ENCODE results near the gene CCDC185.
"Not testable (repeated sequence)": the region's sequence is repeated elsewhere in the genome, so short reads cannot be mapped to it uniquely, and the experiment has no call there.

The CCDC185 gene

GRCh38 chr1:223394242-223394641, 1.0 kb downstream of the CCDC185 start:
- TF ChIP-seq MYC (IDR thresholded peaks at IDR 0.05; ENCODE audit: low read depth, low read length) (no peak), POLR2A (IDR thresholded peaks at IDR 0.05; ENCODE audit: extremely low read depth, insufficient read length) (no peak), CTCF (IDR thresholded peaks at IDR 0.05; ENCODE audit: low read depth, low read length) (no peak), MAX (IDR thresholded peaks at IDR 0.05; ENCODE audit: low read depth, low read length) (no peak)
- no peak overlapping the region for H3K4me3 ChIP-seq (ENCODE audit: low read depth, low read length)
- DNase-seq (ENCODE audit: low read depth): no peak

DNA sequence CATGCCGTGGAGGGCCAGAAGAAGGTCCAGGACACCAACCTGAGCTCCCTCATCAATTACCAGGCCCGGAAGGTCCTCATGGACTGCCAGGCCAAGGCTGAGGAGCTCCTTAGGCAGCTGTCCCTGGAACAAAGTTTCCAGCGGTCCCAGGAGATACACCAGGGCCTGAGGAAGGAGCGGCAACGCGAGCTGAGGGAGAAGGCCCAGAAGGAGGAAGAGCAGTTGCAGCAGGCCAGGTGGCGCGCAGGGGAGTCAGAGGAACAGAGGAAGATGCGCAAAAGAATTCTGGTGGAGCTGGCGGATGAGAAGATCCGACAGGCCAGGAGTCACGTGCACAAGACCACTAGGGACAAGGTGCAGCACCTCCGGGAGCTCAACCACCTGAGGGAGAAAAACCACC, 1.5 kb downstream of the CCDC185 start:
- DNase-seq (ENCODE audit: low read depth): no peak
- no peak for TF ChIP-seq MYC (IDR thresholded peaks at IDR 0.05; ENCODE audit: low read depth, low read length)
- H3K4me3 ChIP-seq (ENCODE audit: low read depth, low read length): no peak overlapping the region

DNA sequence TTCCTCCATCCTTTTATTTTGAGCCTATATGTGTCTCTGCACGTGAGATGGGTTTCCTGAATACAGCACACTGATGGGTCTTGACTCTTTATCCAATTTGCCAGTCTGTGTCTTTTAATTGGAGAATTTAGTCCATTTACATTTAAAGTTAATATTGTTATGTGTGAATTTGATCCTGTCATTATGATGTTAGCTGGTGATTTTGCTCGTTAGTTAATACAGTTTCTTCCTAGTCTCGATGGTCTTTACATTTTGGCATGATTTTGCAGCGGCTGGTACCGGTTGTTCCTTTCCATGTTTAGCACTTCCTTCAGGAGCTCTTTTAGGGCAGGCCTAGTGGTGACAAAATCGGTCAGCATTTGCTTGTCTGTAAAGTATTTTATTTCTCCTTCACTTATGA, 6.2 kb downstream of the CCDC185 start:
- DNase-seq (ENCODE audit: low read depth); H3K4me3 ChIP-seq (ENCODE audit: low read depth, low read length): not testable (repeated sequence)

DNA sequence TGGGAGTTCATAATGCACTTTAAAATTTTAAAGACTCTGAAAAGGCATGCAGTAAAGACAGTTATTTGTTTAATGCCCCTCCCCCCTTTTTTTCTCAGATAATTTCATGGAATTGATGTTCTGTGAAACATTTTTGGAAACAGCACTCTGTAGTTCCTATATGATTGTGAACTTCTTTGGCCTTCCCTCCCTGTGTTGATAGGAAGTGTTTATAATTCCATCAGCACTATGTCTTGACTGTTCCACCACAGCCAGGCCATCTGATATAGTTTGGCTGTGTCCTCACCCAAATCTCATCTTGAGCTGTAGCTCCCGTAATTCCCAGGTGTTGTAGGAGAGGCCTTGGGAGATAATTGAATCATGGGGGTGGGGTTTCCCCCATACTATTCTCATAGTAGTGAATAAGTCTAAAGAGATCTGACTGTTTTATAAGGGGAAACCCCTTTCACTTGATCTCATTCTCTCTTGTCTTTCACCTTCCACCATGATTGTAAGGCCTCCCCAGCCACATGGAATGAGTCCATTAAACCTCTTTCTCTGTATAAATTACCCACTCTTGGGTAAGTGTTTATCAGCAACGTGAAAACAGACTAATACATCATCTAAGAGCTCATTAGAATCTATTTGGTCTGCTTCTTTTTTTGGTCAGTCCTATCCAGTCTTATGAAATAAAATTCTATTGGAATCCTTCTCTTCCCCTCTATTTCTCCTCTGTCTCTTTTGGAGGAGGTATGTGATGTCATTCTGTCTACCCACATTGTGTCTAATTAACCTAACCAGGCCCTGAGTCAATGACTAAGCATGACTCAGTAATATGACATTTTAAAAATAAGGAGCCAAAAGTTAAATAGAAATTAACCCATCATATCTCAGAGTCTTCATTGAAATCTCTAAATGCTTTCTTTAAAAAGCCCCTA, 8.9 kb downstream of the CCDC185 start:
- H3K4me3 ChIP-seq (ENCODE audit: low read depth, low read length): no peak overlapping the region
- DNase-seq (ENCODE audit: low read depth): no peak
- TF ChIP-seq MYC (IDR thresholded peaks at IDR 0.05; ENCODE audit: low read depth, low read length): no peak
- no peak for TF ChIP-seq CTCF (IDR thresholded peaks at IDR 0.05; ENCODE audit: low read depth, low read length)

DNA sequence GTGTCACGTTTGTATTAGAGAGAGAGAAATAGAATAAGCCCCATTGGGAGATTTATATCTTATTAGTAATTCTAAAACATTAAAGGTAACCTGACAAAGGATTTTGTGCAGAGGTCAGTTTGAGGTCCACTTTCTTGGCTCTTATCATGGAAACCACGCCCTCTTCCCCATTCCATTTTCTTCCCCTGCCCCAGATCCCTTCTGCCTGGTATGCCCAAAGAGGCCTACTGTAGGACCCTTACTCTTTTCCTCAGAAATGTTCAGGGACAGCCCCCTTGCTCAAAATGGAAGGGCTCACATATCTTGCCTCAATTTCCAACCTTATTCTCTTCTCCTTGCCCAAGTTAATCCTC, 9.6 kb downstream of the CCDC185 start:
- no peak overlapping the region for H3K4me3 ChIP-seq (ENCODE audit: low read depth, low read length)
- DNase-seq (ENCODE audit: low read depth): no peak
- TF ChIP-seq MYC (IDR thresholded peaks at IDR 0.05; ENCODE audit: low read depth, low read length): no peak
- no peak for TF ChIP-seq MAX (IDR thresholded peaks at IDR 0.05; ENCODE audit: low read depth, low read length)
- TF ChIP-seq CTCF (IDR thresholded peaks at IDR 0.05; ENCODE audit: low read depth, low read length): no peak
- TF ChIP-seq POLR2A (IDR thresholded peaks at IDR 0.05; ENCODE audit: extremely low read depth, insufficient read length): no peak

DNA sequence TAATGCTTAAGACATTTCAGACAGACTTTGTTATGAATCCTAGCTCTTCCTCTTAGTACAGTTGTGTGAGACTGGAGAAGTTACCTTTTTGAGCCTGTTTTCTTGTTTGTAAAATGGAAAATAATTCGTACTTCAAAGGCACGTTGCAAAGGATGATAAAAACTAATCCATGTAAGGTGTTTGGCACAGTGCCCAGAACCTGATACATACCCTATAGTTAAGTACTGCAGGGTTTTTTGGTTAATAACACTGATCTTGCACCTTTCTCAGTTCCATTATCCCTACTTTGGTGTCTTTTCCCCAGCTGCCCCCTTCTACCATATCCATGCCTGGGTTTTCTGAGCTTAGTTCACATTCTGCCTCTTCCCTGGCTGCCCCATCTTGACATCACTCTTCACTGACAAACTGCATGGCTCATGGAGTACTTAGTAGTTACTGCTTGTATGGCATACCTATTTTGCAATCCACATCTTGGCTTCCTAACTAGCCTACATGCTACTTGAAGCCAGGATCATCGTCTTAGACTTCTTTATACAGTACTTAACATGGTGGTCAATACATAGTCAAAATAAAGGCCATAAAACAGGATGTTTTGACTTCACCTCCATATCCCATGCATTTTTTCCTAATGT, 10.1 kb downstream of the CCDC185 start:
- no peak for TF ChIP-seq MAX (IDR thresholded peaks at IDR 0.05; ENCODE audit: low read depth, low read length)
- TF ChIP-seq MYC (IDR thresholded peaks at IDR 0.05; ENCODE audit: low read depth, low read length): no peak
- no peak for TF ChIP-seq POLR2A (IDR thresholded peaks at IDR 0.05; ENCODE audit: extremely low read depth, insufficient read length)
- no peak for TF ChIP-seq CTCF (IDR thresholded peaks at IDR 0.05; ENCODE audit: low read depth, low read length)
- DNase-seq (ENCODE audit: low read depth): no peak
- no peak overlapping the region for H3K4me3 ChIP-seq (ENCODE audit: low read depth, low read length)

DNA sequence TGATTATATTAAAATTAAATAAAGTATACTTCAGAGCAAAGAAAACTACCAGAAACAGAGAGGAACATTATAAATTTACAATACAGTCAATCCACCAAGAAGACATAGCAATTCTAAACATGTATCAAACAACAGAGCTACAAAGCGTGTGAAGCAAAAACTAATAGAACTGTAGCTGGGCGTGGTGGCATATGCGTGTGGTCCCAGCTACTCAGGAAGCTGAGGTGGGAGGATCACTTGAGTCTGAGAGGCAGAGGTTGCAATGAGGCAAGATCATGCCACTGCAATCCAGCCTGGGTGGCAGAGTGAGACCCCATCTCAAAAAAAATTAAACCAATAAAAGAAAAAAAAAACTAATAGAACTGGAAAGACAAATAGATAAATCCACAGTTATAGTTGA, 12.3 kb downstream of the CCDC185 start:
- TF ChIP-seq CTCF (IDR thresholded peaks at IDR 0.05; ENCODE audit: low read depth, low read length) (no peak), MYC (IDR thresholded peaks at IDR 0.05; ENCODE audit: low read depth, low read length) (no peak), POLR2A (IDR thresholded peaks at IDR 0.05; ENCODE audit: extremely low read depth, insufficient read length) (no peak), MAX (IDR thresholded peaks at IDR 0.05; ENCODE audit: low read depth, low read length) (no peak)
- no peak overlapping the region for H3K4me3 ChIP-seq (ENCODE audit: low read depth, low read length)
- DNase-seq (ENCODE audit: low read depth): no peak

All from NB4 (cell line).